GM12878 (cell line): ENCODE results near the gene KPNA1. TPM values are rescaled to one million over a fixed set of nuclear protein-coding genes. Genes with fewer than 3 reads are reported as not detected.

Experiments
- BCL11A ChIP-seq: IDR thresholded peaks from 2 replicates; pipeline ENCODE4 v1.6.1; 2011; ENCODE audit warnings: low read depth, low read length
- BRCA1 ChIP-seq: IDR thresholded peaks from 2 replicates; pipeline ENCODE4 v1.6.1; 2011; ENCODE audit warnings: low read depth, low read length, improper control_type of control experiment
- CBX3 ChIP-seq: fragments of 200-600 bp; sonication (generic); IDR thresholded peaks from 2 replicates; pipeline ENCODE4 v1.6.1; 2016; ENCODE audit warnings: low read depth, borderline replicate concordance
- CREM ChIP-seq: IDR thresholded peaks from 2 replicates; pipeline ENCODE4 v1.6.1; 2014; ENCODE audit warnings: antibody characterized with exemption, low read depth
- FOXK2 ChIP-seq: fragments of 450-650 bp; IDR thresholded peaks from 2 replicates; pipeline ENCODE4 v1.6.1; 2017; ENCODE audit warnings: mild to moderate bottlenecking, moderate library complexity
- KDM1A ChIP-seq: fragments of 200-600 bp; sonication (generic); IDR thresholded peaks from 2 replicates; pipeline ENCODE4 v1.6.1; 2016; ENCODE audit warnings: borderline replicate concordance
- NR2C2 ChIP-seq: IDR thresholded peaks from 2 replicates; pipeline ENCODE4 v1.6.1; 2011; ENCODE audit warnings: borderline replicate concordance, low read depth; ENCODE audit not compliant: control insufficient read depth, insufficient read length
- RAD21 ChIP-seq: IDR thresholded peaks from 2 replicates; pipeline ENCODE4 v1.6.1; 2011; ENCODE audit warnings: mild to moderate bottlenecking, low read depth, low read length, moderate library complexity; ENCODE audit not compliant: insufficient read depth
- RFX5 ChIP-seq: IDR thresholded peaks from 2 replicates; pipeline ENCODE4 v1.6.1; 2011; ENCODE audit warnings: low read depth, low read length, improper control_type of control experiment
- SIX5 ChIP-seq: IDR thresholded peaks from 2 replicates; pipeline ENCODE4 v1.6.1; 2011; ENCODE audit warnings: mild to moderate bottlenecking, low read depth, low read length, moderate library complexity; ENCODE audit not compliant: severe bottlenecking
- SMC3 ChIP-seq: IDR thresholded peaks from 2 replicates; pipeline ENCODE4 v1.6.1; 2011; ENCODE audit warnings: low read length, improper control_type of control experiment, borderline replicate concordance
- SP1 ChIP-seq: IDR thresholded peaks from one replicate; pipeline ENCODE4 v1.6.1; 2011; ENCODE audit warnings: low read depth, low read length
- SREBF1 ChIP-seq: IDR thresholded peaks from 2 replicates; pipeline ENCODE4 v1.6.1; 2012; ENCODE audit warnings: mild to moderate bottlenecking, low read length
- STAT3 ChIP-seq: IDR thresholded peaks from 2 replicates; pipeline ENCODE4 v1.6.1; 2011; ENCODE audit warnings: low read depth, low read length, improper control_type of control experiment
- SUPT20H ChIP-seq: IDR thresholded peaks from 2 replicates; pipeline ENCODE4 v1.6.1; 2011; ENCODE audit warnings: low read depth, mild to moderate bottlenecking, low read length, moderate library complexity, borderline replicate concordance; ENCODE audit not compliant: control insufficient read depth
- TCF3 ChIP-seq: IDR thresholded peaks from 2 replicates; pipeline ENCODE4 v1.6.1; 2012; ENCODE audit warnings: low read depth, mild to moderate bottlenecking, low read length, borderline replicate concordance; ENCODE audit not compliant: insufficient read depth
- YBX1 ChIP-seq: fragments of 450-650 bp; IDR thresholded peaks from 2 replicates; pipeline ENCODE4 v1.6.1; 2016; ENCODE audit warnings: antibody characterized with exemption
- ZNF207 ChIP-seq: fragments of 450-650 bp; IDR thresholded peaks from 2 replicates; pipeline ENCODE4 v1.6.1; 2014; ENCODE audit warnings: antibody characterized with exemption, mild to moderate bottlenecking, borderline replicate concordance
- polyA plus RNA-seq, 11 experiments: library from polyadenylated mRNA; depleted of rRNA in 4 of 11; unstranded in 6 of 11; stranded (reverse) in 5 of 11; fragments of >200 nt; fragmentation: Nextera tagmentation in 4 of 11; fragmentation: Illumina TruSeq in 1 of 11; extraction: Ambion mirVana in 4 of 11; extraction: Trizol in 1 of 11; gene quantifications; 1 replicate in 1 of 11; 2 replicates in 10 of 11; pipeline versions ENCODE4 v1.2.1 to v1.2.3, GENCODE V29; 2011 to 2016; ENCODE audit warnings: inconsistent platforms in 2 of 11, missing spikeins in 2 of 11, low read depth in 1 of 11
- total RNA-seq, 4 experiments: library from RNA; depleted of rRNA in 3 of 4; stranded (reverse); fragments of >200 nt in 3 of 4; fragmentation: Illumina TruSeq in 1 of 4; extraction: Trizol in 1 of 4; gene quantifications; 2 replicates each; pipeline versions ENCODE4 v1.2.1 to v1.2.3, GENCODE V29; 2013 to 2021
- TF ChIP-seq, protein P1 (sequence below): IDR thresholded peaks from 2 replicates; pipeline ENCODE4 v1.6.1; 2012; ENCODE audit warnings: mild to moderate bottlenecking, low read depth, low read length
- TF ChIP-seq, protein P2 (sequence below): IDR thresholded peaks from 2 replicates; pipeline ENCODE4 v1.6.1; 2011; ENCODE audit warnings: borderline replicate concordance, low read depth, mild to moderate bottlenecking, moderate library complexity, mixed read lengths, low read length; ENCODE audit not compliant: insufficient read depth; ENCODE audit errors: extremely low read length
- TF ChIP-seq, protein P3 (sequence below): fragments of 450-650 bp; IDR thresholded peaks from 2 replicates; pipeline ENCODE4 v1.6.1; 2018; ENCODE audit warnings: borderline replicate concordance, mild to moderate bottlenecking; ENCODE audit not compliant: partially characterized antibody
- TF ChIP-seq, protein P4 (sequence below): IDR thresholded peaks from 2 replicates; pipeline ENCODE4 v1.6.1; 2011; ENCODE audit warnings: mild to moderate bottlenecking, low read depth, low read length, moderate library complexity; ENCODE audit not compliant: insufficient replicate concordance
- TF ChIP-seq, protein P5 (sequence below): IDR thresholded peaks from 2 replicates; pipeline ENCODE4 v1.6.1; 2012; ENCODE audit warnings: low read length, inconsistent platforms

The KPNA1 gene
- total and polyA plus RNA-seq, 10 of the 15 experiments (the other 5 are each of a cell fraction or from before 2014, with no cell fraction given), result 8.5 to 52.7 (median 41.0) TPM

DNA sequence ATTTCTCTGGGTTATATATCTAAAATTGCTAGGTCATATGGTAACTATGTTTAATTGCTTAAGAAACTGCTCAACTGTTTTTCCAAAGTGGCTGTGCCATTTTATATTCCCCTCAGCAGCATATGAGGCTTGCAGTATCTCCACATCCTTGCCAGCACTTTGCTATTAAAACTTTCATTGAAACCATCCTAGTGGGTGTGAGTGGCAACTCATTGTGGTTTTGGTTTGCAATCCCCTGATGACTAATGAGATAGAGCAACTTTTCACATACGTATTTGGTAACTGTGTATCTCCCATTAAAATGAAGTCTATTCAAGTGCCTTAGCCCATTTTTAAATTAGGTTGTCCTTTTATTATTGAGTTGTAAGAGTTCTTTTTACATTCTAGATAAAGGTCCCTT lies 17.3 kb downstream of the KPNA1 start (continued):
- TF ChIP-seq, protein P1, sequence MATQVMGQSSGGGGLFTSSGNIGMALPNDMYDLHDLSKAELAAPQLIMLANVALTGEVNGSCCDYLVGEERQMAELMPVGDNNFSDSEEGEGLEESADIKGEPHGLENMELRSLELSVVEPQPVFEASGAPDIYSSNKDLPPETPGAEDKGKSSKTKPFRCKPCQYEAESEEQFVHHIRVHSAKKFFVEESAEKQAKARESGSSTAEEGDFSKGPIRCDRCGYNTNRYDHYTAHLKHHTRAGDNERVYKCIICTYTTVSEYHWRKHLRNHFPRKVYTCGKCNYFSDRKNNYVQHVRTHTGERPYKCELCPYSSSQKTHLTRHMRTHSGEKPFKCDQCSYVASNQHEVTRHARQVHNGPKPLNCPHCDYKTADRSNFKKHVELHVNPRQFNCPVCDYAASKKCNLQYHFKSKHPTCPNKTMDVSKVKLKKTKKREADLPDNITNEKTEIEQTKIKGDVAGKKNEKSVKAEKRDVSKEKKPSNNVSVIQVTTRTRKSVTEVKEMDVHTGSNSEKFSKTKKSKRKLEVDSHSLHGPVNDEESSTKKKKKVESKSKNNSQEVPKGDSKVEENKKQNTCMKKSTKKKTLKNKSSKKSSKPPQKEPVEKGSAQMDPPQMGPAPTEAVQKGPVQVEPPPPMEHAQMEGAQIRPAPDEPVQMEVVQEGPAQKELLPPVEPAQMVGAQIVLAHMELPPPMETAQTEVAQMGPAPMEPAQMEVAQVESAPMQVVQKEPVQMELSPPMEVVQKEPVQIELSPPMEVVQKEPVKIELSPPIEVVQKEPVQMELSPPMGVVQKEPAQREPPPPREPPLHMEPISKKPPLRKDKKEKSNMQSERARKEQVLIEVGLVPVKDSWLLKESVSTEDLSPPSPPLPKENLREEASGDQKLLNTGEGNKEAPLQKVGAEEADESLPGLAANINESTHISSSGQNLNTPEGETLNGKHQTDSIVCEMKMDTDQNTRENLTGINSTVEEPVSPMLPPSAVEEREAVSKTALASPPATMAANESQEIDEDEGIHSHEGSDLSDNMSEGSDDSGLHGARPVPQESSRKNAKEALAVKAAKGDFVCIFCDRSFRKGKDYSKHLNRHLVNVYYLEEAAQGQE, result no peak
- TF ChIP-seq SREBF1 (no peak), SP1 (no peak), BCL11A (peak; percentile 84), FOXK2 (no peak), BRCA1 (no peak), KDM1A (no peak), SUPT20H (no peak), YBX1 (no peak), TCF3 (no peak), ZNF207 (no peak), RAD21 (no peak), NR2C2 (no peak), STAT3 (no peak), CREM (peak; percentile 45; the same call in 1 of the 2 replicates), SMC3 (no peak), RFX5 (no peak), CBX3 (no peak), SIX5 (no peak)
- TF ChIP-seq, protein P2, sequence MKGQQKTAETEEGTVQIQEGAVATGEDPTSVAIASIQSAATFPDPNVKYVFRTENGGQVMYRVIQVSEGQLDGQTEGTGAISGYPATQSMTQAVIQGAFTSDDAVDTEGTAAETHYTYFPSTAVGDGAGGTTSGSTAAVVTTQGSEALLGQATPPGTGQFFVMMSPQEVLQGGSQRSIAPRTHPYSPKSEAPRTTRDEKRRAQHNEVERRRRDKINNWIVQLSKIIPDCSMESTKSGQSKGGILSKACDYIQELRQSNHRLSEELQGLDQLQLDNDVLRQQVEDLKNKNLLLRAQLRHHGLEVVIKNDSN, result no peak
- TF ChIP-seq, protein P3, sequence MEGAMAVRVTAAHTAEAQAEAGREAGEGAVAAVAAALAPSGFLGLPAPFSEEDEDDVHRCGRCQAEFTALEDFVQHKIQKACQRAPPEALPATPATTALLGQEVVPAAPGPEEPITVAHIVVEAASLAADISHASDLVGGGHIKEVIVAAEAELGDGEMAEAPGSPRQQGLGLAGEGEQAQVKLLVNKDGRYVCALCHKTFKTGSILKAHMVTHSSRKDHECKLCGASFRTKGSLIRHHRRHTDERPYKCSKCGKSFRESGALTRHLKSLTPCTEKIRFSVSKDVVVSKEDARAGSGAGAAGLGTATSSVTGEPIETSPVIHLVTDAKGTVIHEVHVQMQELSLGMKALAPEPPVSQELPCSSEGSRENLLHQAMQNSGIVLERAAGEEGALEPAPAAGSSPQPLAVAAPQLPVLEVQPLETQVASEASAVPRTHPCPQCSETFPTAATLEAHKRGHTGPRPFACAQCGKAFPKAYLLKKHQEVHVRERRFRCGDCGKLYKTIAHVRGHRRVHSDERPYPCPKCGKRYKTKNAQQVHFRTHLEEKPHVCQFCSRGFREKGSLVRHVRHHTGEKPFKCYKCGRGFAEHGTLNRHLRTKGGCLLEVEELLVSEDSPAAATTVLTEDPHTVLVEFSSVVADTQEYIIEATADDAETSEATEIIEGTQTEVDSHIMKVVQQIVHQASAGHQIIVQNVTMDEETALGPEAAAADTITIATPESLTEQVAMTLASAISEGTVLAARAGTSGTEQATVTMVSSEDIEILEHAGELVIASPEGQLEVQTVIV, result no peak
- TF ChIP-seq, protein P4, sequence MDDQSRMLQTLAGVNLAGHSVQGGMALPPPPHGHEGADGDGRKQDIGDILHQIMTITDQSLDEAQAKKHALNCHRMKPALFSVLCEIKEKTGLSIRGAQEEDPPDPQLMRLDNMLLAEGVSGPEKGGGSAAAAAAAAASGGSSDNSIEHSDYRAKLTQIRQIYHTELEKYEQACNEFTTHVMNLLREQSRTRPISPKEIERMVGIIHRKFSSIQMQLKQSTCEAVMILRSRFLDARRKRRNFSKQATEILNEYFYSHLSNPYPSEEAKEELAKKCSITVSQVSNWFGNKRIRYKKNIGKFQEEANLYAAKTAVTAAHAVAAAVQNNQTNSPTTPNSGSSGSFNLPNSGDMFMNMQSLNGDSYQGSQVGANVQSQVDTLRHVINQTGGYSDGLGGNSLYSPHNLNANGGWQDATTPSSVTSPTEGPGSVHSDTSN, result no peak
- TF ChIP-seq, protein P5, sequence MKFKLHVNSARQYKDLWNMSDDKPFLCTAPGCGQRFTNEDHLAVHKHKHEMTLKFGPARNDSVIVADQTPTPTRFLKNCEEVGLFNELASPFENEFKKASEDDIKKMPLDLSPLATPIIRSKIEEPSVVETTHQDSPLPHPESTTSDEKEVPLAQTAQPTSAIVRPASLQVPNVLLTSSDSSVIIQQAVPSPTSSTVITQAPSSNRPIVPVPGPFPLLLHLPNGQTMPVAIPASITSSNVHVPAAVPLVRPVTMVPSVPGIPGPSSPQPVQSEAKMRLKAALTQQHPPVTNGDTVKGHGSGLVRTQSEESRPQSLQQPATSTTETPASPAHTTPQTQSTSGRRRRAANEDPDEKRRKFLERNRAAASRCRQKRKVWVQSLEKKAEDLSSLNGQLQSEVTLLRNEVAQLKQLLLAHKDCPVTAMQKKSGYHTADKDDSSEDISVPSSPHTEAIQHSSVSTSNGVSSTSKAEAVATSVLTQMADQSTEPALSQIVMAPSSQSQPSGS, result peak; percentile 36; the same call in 1 of the 2 replicates
